GM13976 (cell line): Measurements from ENCODE around the gene MPV17L.
"Not testable (repeated sequence)": the region's sequence is repeated elsewhere in the genome, so short reads cannot be mapped to it uniquely, and the experiment has no call there.

Experiments used
- DNase-seq: peaks from one replicate; pipeline ENCODE4 v3.0.0; 2012; ENCODE audit warnings: low spot score
- in situ Hi-C: fragments of 300-500 bp; cut with MboI; formaldehyde crosslinking; loops from one replicate; pipeline ENCODE4 v1.12.0; 2022; ENCODE audit warnings: low sequenced_read_pairs, mixed read lengths, inconsistent platforms; ENCODE audit not compliant: unreplicated experiment
- TF ChIP-seq, protein P1 (sequence below): IDR thresholded peaks from 2 replicates; pipeline ENCODE4 v1.5.1; 2012; ENCODE audit warnings: borderline replicate concordance, mild to moderate bottlenecking; ENCODE audit not compliant: insufficient read depth; ENCODE audit errors: extremely low read depth, missing control alignments, control extremely low read depth

The MPV17L gene

GRCh38 chr16:15451098-15451731 is 55.7 kb downstream of the MPV17L start:
- in situ Hi-C loops = no loop called here
- DNase-seq = no peak

DNA sequence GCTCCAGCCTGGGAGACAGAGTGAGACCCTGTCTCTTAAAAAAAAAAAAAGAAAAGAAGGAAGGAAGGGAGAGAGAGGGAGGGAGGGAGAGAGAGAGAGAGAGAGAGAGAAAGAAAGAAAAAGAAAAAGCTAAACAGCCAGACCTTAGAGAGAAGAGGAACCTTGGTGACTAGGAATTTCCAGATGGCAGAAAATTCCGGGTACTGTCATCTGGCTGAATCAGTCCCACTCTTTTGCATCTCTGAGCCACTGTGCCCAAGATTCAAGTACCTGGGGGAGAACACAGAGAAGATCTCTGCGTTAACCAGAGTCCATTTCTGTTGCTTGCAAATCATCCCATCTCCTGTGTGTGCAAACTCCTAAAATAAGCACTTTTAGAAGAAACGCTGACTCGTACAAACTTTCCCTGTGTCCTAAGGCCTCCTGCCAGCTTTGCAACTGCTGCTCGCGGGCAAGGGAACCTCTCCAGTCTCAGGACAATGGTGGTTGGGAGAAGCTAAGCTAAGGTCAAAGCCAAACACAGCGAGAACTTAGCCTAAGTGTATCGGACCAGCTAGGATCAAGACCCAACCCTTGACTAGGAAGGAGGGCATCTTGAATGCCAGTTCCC is 56.8 kb downstream of the MPV17L start:
- no peak for DNase-seq
- TF ChIP-seq, protein P1, sequence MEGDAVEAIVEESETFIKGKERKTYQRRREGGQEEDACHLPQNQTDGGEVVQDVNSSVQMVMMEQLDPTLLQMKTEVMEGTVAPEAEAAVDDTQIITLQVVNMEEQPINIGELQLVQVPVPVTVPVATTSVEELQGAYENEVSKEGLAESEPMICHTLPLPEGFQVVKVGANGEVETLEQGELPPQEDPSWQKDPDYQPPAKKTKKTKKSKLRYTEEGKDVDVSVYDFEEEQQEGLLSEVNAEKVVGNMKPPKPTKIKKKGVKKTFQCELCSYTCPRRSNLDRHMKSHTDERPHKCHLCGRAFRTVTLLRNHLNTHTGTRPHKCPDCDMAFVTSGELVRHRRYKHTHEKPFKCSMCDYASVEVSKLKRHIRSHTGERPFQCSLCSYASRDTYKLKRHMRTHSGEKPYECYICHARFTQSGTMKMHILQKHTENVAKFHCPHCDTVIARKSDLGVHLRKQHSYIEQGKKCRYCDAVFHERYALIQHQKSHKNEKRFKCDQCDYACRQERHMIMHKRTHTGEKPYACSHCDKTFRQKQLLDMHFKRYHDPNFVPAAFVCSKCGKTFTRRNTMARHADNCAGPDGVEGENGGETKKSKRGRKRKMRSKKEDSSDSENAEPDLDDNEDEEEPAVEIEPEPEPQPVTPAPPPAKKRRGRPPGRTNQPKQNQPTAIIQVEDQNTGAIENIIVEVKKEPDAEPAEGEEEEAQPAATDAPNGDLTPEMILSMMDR = no peak
- in situ Hi-C loops = no loop called here

More at GRCh38 chr16:15451098-15451731, 55.7 kb downstream of the MPV17L start:
- TF ChIP-seq, protein P1 = no peak

DNA sequence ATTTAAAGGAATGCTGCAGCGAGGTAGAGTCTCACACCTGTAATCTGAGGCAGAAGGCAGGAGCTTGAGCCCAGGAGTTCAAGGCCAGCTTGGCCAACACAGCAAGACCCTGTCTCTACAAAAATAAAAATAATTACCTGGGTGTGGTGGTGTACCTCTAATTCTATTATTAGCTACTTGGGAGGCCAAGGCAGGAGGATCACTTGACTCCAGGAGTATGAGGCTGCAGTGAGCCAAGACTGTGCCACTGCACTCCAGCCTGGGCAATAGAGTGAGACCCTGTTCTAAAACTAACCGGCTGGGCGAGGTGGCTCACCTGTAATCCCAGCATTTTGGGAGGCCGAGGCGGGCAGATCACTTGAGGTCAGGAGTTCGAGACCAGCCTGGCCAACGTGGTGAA is 57.7 kb downstream of the MPV17L start:
- in situ Hi-C loops, DNase-seq: not testable (repeated sequence)

GRCh38 chr16:15454933-15455332 is 59.4 kb downstream of the MPV17L start:
- in situ Hi-C loops, DNase-seq: not testable (repeated sequence)

DNA sequence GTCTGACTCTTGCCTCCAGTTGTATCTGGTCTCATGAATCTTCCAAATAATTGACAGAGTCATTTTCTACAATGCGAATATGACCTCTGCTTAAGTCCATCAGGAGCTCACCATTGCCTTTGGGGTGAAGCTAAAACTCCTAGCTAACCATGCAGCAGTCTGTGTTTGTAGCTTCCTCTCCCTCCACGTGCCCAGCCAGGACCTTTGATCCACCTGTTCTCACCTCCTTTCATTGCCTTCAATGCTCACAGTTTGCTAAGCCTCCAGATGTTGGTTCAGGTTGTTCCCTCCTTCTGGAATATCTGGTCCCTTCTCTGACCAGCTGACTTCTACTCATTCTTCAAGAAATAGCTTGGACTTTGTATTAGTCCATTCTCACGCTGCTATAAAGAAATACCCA is 61.8 kb downstream of the MPV17L start:
- TF ChIP-seq, protein P1 = no peak
- DNase-seq = no peak
- in situ Hi-C loops = no loop called here

- in situ Hi-C loops = no loop called here
- TF ChIP-seq, protein P1 = no peak
- no peak for DNase-seq
These were observed 62.4 kb downstream of the MPV17L start for GRCh38 chr16:15457958-15458357.

DNA sequence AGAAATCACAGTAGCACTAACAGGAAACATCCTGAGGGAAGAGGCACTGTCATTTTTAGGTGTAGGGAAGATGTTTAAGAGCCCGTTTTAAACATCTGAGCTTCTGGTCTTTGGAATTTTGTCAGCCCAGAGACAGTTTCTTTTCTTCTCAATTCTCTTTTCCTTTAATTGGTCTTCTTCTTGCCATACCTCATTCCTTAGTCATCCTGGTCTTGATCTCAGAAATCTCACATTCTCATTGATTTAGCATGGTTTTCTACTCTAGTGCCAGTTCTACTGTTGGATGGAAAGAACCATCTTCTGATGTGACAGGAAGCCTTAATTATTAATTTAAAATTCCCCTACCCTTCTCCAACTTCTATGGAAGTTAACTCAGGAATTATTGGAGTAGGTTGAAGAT is 64.2 kb downstream of the MPV17L start:
- in situ Hi-C loops = no loop called here
- TF ChIP-seq, protein P1 = no peak
- no peak for DNase-seq
